ENCODE results near the gene NCK2.

Gene NCK2

DNA sequence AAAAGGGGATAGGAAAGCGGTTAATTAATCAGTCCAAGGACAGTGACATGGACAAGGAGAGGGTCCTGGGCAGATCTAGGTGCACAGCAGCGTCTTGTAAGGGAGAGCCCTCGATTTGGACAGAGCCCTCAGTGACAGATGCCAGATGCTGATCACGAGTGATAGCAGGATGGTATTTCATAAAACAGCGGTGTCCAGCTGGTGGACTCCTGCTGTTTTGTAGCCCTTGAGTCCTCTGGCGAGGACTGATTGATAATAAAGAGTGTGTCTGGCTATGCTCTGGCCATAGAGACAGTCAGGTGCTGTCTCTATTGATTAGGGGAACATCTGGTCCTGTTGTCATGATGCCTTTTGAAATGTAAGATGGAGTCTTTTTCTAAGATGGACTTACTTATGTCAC is 180.7 kb downstream of the NCK2 start:
- Histone ChIP-seq H3K27me3 (ENCODE audit: insufficient read depth, low read length) (no peaks in the 10 kb centered on the region), H3K9ac (ENCODE audit: low read length) (no peak overlapping the region), H3F3A (ENCODE audit: insufficient read depth, low read length) (no peaks in the 10 kb centered on the region), H2AFZ (ENCODE audit: low read length) (no peak overlapping the region), H3K27ac (ENCODE audit: low read depth, low read length, poor library complexity, severe bottlenecking) (no peak overlapping the region), H3K4me1 (ENCODE audit: insufficient read depth, low read length, severe bottlenecking) (no peaks in the 10 kb centered on the region), H3K9me3 (ENCODE audit: low read length) (no peaks in the 10 kb centered on the region), H3K36me3 (ENCODE audit: insufficient read depth, low read length) (no peaks in the 10 kb centered on the region), H3K79me2 (ENCODE audit: insufficient read depth, low read length) (no peaks in the 10 kb centered on the region), H3K9me2 (ENCODE audit: low read depth, low read length) (no peaks in the 10 kb centered on the region), H4K20me1 (ENCODE audit: insufficient read depth, low read length) (no peaks in the 10 kb centered on the region), H3K4me3 (ENCODE audit: low read depth, low read length, poor library complexity, severe bottlenecking) (no peak overlapping the region), H3K4me2 (ENCODE audit: low read length) (no peak overlapping the region)
- TF ChIP-seq CTCF (IDR thresholded peaks at IDR 0.05; ENCODE audit: low read length) (no peak), EZH2 (IDR thresholded peaks at IDR 0.05; ENCODE audit: borderline replicate concordance, low read length) (no peak)

GRCh38 chr2:105926960-105927678 is 182.4 kb downstream of the NCK2 start:
- Histone ChIP-seq H3K36me3 (ENCODE audit: insufficient read depth, low read length) (no peaks in the 10 kb centered on the region), H3K27me3 (ENCODE audit: insufficient read depth, low read length) (no peaks in the 10 kb centered on the region), H3K9ac (ENCODE audit: low read length) (no peak overlapping the region), H3K27ac (ENCODE audit: low read depth, low read length, poor library complexity, severe bottlenecking) (no peak overlapping the region), H3K4me2 (ENCODE audit: low read length) (no peak overlapping the region), H4K20me1 (ENCODE audit: insufficient read depth, low read length) (no peaks in the 10 kb centered on the region), H3F3A (ENCODE audit: insufficient read depth, low read length) (no peaks in the 10 kb centered on the region), H3K4me1 (ENCODE audit: insufficient read depth, low read length, severe bottlenecking) (no peaks in the 10 kb centered on the region), H3K4me3 (ENCODE audit: low read depth, low read length, poor library complexity, severe bottlenecking) (no peak overlapping the region), H3K79me2 (ENCODE audit: insufficient read depth, low read length) (no peaks in the 10 kb centered on the region), H3K9me2 (ENCODE audit: low read depth, low read length) (no peaks in the 10 kb centered on the region), H2AFZ (ENCODE audit: low read length) (no peak overlapping the region), H3K9me3 (ENCODE audit: low read length) (no peaks in the 10 kb centered on the region)
- TF ChIP-seq CTCF (IDR thresholded peaks at IDR 0.05; ENCODE audit: low read length) (no peak), EZH2 (IDR thresholded peaks at IDR 0.05; ENCODE audit: borderline replicate concordance, low read length) (no peak)

DNA sequence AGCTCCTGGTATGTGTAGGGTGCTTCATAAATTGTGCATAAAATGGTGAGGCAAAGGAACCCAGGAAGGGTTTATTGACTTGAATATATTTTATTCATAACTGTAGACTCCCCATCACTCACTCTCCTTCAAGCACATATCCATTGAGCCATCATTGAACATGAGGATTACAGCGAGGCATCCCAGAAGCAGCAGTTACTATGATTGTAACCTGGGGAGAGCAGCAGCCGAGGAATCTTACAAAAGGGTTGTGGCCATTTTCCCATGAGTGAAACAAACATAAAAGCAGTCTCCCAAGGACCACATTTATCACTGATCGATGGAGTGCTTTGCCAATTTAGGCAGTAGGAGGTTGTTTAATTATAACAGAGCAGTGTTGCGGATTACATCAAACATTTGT is 183.4 kb downstream of the NCK2 start:
- Histone ChIP-seq H3K27ac (ENCODE audit: low read depth, low read length, poor library complexity, severe bottlenecking) (no peak overlapping the region), H3K36me3 (ENCODE audit: insufficient read depth, low read length) (no peaks in the 10 kb centered on the region), H4K20me1 (ENCODE audit: insufficient read depth, low read length) (no peaks in the 10 kb centered on the region), H3K9ac (ENCODE audit: low read length) (no peak overlapping the region), H2AFZ (ENCODE audit: low read length) (no peak overlapping the region), H3K27me3 (ENCODE audit: insufficient read depth, low read length) (no peaks in the 10 kb centered on the region; the same call in 1 of the 2 replicates), H3K79me2 (ENCODE audit: insufficient read depth, low read length) (no peaks in the 10 kb centered on the region), H3K9me3 (ENCODE audit: low read length) (no peaks in the 10 kb centered on the region), H3K4me1 (ENCODE audit: insufficient read depth, low read length, severe bottlenecking) (no peaks in the 10 kb centered on the region), H3K4me2 (ENCODE audit: low read length) (no peak overlapping the region), H3F3A (ENCODE audit: insufficient read depth, low read length) (no peaks in the 10 kb centered on the region), H3K4me3 (ENCODE audit: low read depth, low read length, poor library complexity, severe bottlenecking) (no peak overlapping the region), H3K9me2 (ENCODE audit: low read depth, low read length) (no peaks in the 10 kb centered on the region)
- TF ChIP-seq CTCF (IDR thresholded peaks at IDR 0.05; ENCODE audit: low read length) (no peak), EZH2 (IDR thresholded peaks at IDR 0.05; ENCODE audit: borderline replicate concordance, low read length) (no peak)
